RPMI7951 (cell line): ENCODE data around the gene CSPG4. TPM values are rescaled to one million over a fixed set of nuclear protein-coding genes. Genes with fewer than 3 reads are reported as not detected.
"Not testable (repeated sequence)": the region's sequence is repeated elsewhere in the genome, so short reads cannot be mapped to it uniquely, and the experiment has no call there.

ENCODE experiments used
- DNase-seq: peaks from one replicate; pipeline ENCODE4 v3.0.0-alpha.2; 2012; ENCODE audit warnings: low read depth
- total RNA-seq: library from RNA; depleted of rRNA; stranded (reverse); fragments of >200 nt; shearing (Covaris generic); gene quantifications from 2 replicates; pipeline ENCODE4 v1.2.3, GENCODE V29; 2014

The CSPG4 gene
- total RNA-seq, 1 experiment from 2014 or later: 31.4 TPM

- not testable (repeated sequence) for DNase-seq
These were observed 20.3 kb downstream of the CSPG4 start for GRCh38 chr15:75692311-75692710.

GRCh38 chr15:75689429-75689828, 23.2 kb downstream of the CSPG4 start:
- not testable (repeated sequence) for DNase-seq

- DNase-seq: no peak
These were observed 23.8 kb downstream of the CSPG4 start for GRCh38 chr15:75688831-75689230.

- DNase-seq: no peak
These were observed 24.4 kb downstream of the CSPG4 start for GRCh38 chr15:75688278-75688557.

GRCh38 chr15:75687486-75688277, 25.0 kb downstream of the CSPG4 start:
- DNase-seq: no peak

GRCh38 chr15:75686212-75686642, 26.4 kb downstream of the CSPG4 start:
- DNase-seq: peak; percentile 38

- no peak for DNase-seq
These were observed 27.5 kb downstream of the CSPG4 start for GRCh38 chr15:75685195-75685594.

- peak; percentile 29 for DNase-seq
These were observed 28.0 kb downstream of the CSPG4 start for GRCh38 chr15:75684648-75685047.

GRCh38 chr15:75683646-75684312, 28.9 kb downstream of the CSPG4 start:
- peak; percentile 48 for DNase-seq

- DNase-seq: no peak
These were observed 30.2 kb downstream of the CSPG4 start for GRCh38 chr15:75682181-75683135.

- no peak for DNase-seq
These were observed 32.5 kb downstream of the CSPG4 start for GRCh38 chr15:75680007-75680789.

- not testable (repeated sequence) for DNase-seq
These were observed 34.3 kb downstream of the CSPG4 start for GRCh38 chr15:75678324-75678690.

- no peak for DNase-seq
These were observed 35.0 kb downstream of the CSPG4 start for GRCh38 chr15:75677465-75678323.

- no peak for DNase-seq
These were observed 35.8 kb downstream of the CSPG4 start for GRCh38 chr15:75676688-75677464.

GRCh38 chr15:75675579-75676404, 36.9 kb downstream of the CSPG4 start:
- DNase-seq: no peak

GRCh38 chr15:75674366-75674765, 38.3 kb downstream of the CSPG4 start:
- DNase-seq: no peak

GRCh38 chr15:75673426-75674235, 39.0 kb downstream of the CSPG4 start:
- peak; percentile 45 for DNase-seq
